PFSK-1 (cell line): ENCODE results near the gene UXS1.

Experiments used
- FOXP2 ChIP-seq: optimal IDR thresholded peaks from 2 replicates; pipeline ENCODE3; 2011; ENCODE audit warnings: borderline replicate concordance, control low read depth, inconsistent platforms; ENCODE audit not compliant: insufficient read depth; ENCODE audit errors: extremely low read length, extremely low read depth
- POLR2AphosphoS5 ChIP-seq: IDR thresholded peaks from 2 replicates; pipeline ENCODE4 v1.6.1; 2012; ENCODE audit warnings: low read depth, mild to moderate bottlenecking, control low read depth, low read length, moderate library complexity
- SIN3A ChIP-seq: IDR thresholded peaks from 2 replicates; pipeline ENCODE4 v1.6.1; 2012; ENCODE audit warnings: mild to moderate bottlenecking, low read length, moderate library complexity, borderline replicate concordance; ENCODE audit not compliant: insufficient read depth
- TAF1 ChIP-seq: IDR thresholded peaks from 2 replicates; pipeline ENCODE4 v1.6.1; 2012; ENCODE audit warnings: low read length, control low read depth, borderline replicate concordance; ENCODE audit not compliant: insufficient read depth
- TF ChIP-seq, protein P1 (sequence below), 2 experiments: IDR thresholded peaks; 2 replicates each; pipeline versions ENCODE4 v1.6.1 to v1.8.0; 2011 to 2012; ENCODE audit warnings: low read depth in 2 of 2, low read length in 2 of 2, control low read depth in 1 of 2, inconsistent platforms in 1 of 2, mild to moderate bottlenecking in 1 of 2, moderate library complexity in 1 of 2; ENCODE audit not compliant: insufficient read depth in 1 of 2

Gene UXS1

DNA sequence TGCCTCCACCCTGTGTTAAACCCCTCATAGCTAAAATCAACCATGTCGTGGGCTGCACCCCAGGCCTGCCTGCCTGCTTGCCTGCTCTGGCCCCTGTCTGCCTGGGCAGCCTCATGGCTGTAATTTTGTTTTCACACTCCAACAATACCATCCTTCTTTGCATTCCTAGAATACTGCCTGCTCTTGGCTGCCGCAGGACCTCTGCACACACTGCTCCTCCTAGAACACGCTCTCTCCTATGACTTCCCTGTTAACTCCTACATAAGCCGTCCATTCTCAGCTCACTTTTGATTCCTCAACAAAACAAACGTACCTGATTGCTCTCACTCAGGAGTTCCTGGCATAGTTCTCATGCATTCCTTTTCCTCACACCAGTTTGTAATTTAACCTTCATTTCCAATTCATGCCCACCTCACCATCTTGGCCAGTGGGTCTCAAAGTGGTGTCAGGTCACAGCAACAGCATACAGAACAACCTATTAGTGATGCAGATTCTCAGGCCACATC, 2.5 kb downstream of the UXS1 start:
- TF ChIP-seq FOXP2 (no peak), POLR2AphosphoS5 (no peak), SIN3A (no peak)
- TF ChIP-seq, protein P1, sequence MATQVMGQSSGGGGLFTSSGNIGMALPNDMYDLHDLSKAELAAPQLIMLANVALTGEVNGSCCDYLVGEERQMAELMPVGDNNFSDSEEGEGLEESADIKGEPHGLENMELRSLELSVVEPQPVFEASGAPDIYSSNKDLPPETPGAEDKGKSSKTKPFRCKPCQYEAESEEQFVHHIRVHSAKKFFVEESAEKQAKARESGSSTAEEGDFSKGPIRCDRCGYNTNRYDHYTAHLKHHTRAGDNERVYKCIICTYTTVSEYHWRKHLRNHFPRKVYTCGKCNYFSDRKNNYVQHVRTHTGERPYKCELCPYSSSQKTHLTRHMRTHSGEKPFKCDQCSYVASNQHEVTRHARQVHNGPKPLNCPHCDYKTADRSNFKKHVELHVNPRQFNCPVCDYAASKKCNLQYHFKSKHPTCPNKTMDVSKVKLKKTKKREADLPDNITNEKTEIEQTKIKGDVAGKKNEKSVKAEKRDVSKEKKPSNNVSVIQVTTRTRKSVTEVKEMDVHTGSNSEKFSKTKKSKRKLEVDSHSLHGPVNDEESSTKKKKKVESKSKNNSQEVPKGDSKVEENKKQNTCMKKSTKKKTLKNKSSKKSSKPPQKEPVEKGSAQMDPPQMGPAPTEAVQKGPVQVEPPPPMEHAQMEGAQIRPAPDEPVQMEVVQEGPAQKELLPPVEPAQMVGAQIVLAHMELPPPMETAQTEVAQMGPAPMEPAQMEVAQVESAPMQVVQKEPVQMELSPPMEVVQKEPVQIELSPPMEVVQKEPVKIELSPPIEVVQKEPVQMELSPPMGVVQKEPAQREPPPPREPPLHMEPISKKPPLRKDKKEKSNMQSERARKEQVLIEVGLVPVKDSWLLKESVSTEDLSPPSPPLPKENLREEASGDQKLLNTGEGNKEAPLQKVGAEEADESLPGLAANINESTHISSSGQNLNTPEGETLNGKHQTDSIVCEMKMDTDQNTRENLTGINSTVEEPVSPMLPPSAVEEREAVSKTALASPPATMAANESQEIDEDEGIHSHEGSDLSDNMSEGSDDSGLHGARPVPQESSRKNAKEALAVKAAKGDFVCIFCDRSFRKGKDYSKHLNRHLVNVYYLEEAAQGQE (IDR thresholded peaks at IDR 0.05; ENCODE audit: insufficient read depth in 1 of 2, low read depth in 2 of 2, low read length in 2 of 2): no peak

DNA sequence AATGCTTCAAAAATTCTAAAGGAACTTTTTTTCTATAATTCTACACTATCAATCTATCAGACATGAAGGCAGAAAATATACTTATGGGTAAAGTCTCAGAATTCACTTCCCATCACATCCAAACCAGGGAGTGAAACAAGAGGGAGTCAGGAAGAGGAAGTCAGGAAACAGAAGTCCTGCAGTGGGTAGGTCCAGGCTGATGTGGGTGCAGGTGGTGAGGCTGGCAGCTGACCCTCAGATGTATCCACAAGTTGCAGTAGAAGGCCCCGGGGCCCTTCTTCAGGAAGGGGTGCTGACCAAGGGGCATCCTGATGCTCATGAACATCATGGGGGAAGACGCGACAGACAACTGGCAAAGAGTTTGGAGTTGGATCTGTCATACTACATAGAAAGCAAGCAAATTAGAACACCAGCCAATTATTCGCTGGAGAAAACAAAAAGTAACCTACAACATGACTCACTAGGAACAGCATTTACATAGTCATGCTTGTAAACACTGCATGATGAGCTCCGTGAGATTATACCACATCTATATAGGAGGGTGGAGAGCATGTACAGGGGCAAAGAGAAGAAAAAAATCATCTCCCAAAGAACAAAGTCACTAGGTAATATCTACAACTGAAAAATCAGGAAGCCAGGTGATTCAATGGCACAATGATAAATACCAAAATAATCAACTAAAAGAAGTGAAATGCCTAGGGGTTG, 4.2 kb downstream of the UXS1 start:
- TF ChIP-seq, protein P1 (IDR thresholded peaks at IDR 0.05; ENCODE audit: insufficient read depth in 1 of 2, low read depth in 2 of 2, low read length in 2 of 2): no peak
- TF ChIP-seq SIN3A (no peak), POLR2AphosphoS5 (no peak), FOXP2 (no peak), TAF1 (no peak)

- TF ChIP-seq POLR2AphosphoS5: no peak
- TF ChIP-seq TAF1: no peak
- TF ChIP-seq SIN3A: no peak
- TF ChIP-seq, protein P1 (IDR thresholded peaks at IDR 0.05; ENCODE audit: insufficient read depth in 1 of 2, low read depth in 2 of 2, low read length in 2 of 2): no peak
- no peak for TF ChIP-seq FOXP2
Observed at GRCh38 chr2:106189325-106189724, 4.8 kb downstream of the UXS1 start.

GRCh38 chr2:106187273-106187891, 6.7 kb downstream of the UXS1 start:
- no peak for TF ChIP-seq FOXP2
- TF ChIP-seq, protein P1 (IDR thresholded peaks at IDR 0.05; ENCODE audit: insufficient read depth in 1 of 2, low read depth in 2 of 2, low read length in 2 of 2): no peak
- no peak for TF ChIP-seq TAF1
- no peak for TF ChIP-seq SIN3A
- TF ChIP-seq POLR2AphosphoS5: no peak
